Activated CD8-positive, alpha-beta memory T cell treated with anti-CD3 and anti-CD28 coated beads, Interleukin-2, amount 50 U/mL, for 1 hour (primary cell): ENCODE measurements around the gene PARVG.

ENCODE experiments used
- DNase-seq: peaks from one replicate; pipeline ENCODE4 v3.0.0-alpha.2; 2020; ENCODE audit errors: extremely low read depth

PARVG gene

DNA sequence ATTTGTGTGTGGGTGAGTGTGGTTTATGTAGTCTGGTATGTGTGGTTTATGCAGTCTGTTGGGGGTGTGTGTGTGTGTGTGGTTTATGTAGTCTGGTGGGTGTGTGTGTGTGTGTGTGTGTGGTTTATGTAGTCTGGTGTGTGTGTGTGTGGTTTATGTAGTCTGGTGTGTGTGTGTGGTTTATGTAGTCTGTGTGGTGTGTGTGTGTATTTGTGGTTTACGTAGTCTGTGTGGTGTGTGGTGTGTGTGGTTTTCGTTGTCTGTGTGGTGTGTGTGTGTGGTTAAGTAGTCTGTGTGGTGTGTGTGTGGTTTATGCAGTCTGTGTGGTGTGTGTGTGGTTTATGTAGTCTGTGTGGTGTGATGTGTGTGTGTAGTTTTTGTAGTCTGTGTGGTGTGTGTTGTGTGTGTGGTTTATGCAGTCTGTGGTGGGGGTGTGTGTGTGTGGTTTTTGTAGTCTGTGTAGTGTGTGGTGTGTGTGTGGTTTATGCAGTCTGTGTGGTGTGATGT lies 26.2 kb upstream of the PARVG start:
- DNase-seq, result no peak

DNA sequence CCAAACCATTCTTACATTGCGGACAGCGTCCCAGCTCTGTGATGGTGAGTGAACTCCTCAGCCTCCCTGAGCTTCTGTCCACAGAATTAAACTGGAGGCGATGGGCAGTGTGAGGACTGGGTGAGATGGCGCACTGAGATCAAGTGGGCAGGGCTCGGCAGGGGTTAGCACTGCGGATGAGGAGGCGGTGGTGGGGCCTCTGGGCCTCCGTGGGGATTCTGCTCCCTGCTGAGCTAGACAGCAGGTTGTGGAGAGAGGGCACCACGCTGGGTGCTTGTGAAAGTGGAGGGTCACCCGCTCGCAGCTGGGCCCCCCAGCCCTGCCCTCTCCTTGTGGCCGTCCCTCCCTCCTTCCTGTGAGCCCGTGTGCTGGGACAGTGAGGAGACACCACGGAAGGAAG lies 25.6 kb upstream of the PARVG start:
- DNase-seq, result no peak

DNA sequence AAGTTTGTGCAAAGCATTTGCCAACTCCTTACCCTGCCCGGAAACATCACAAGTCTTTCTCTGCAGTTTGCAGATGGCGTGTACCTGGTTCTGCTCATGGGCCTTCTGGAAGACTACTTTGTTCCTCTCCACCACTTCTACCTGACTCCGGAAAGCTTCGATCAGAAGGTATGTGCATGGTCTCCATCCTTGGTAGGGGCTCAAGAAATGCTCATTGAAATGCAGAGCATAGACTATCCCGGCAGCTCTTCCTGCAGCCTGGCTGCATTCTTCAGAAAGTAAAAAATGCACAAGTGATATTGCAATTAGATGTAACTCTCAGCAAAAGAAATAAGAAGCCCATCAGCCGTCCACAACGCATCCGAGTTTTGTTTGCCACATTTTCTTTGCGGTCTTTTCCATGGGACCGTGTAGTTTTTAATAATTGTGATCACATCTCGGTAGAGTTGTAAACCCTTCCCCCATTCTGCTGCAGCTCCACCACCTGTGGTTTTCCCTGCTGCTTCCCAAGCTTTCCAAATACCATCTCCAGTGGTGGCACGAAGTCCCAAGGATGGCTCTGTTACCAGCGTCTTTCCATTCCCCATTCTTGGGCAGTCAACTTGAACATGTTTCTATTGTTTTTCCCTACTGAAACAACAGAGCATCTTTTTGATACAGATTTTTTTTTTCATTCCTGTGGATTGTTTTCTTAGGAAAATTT lies 22.7 kb upstream of the PARVG start:
- DNase-seq, result no peak

DNA sequence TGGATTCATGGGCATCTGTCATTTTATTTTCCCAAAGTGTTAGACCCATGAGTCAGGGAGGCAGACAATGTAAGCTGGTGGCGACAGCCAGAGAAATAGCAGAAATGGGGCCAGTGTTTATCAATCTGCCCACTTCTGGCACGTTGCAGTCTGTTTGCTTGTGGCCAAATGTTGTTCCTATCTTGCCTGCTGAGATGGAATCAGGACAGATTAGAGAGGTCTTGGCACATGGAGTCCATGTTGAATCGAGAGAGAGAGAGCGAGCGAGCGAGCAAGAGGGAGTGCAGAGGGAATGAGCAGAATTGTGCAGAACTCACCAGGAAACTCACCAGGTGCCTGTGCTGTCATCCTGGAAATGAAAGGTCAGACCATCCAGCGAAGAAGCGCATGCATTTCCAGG lies 21.9 kb upstream of the PARVG start:
- DNase-seq, result no peak

DNA sequence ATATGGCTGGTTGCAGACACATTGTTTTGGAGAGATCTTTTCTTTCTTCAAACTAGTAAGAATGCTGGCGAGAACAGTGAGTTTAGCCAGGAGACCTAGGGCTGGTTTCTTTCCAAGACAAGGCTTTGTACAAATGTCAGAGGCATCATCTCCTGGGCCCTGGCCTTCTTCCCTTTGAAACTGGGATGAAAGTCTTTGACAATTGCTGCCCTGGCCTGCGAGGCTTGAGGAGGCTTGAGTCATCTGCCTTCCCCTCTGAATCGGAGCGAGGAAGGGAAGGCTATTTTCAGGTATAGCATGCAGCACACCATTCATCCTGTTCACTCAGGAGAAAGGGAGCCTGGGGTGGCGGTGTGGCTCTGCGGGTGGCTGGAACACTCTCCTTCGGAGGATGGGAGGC lies 21.5 kb upstream of the PARVG start:
- no peak for DNase-seq

DNA sequence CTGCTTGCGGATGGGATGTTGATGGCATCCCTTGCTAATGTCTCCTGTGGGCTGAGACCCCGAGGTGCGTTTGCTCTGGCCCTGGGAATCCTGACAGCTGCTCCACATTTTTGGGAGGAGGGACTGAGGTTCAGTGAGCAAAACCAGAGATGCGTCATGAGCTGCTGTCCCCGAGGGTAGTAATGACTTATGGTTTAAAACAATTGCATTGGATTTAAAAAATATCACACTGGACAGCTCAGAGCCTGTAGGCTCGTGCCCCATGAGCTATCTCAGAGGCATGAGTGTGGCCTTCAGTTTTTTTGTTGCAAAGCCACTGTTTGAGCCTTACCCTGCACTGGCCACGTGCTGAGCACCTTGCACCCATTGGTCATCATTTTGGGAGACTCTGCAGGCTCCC lies 20.9 kb upstream of the PARVG start:
- DNase-seq, result no peak

DNA sequence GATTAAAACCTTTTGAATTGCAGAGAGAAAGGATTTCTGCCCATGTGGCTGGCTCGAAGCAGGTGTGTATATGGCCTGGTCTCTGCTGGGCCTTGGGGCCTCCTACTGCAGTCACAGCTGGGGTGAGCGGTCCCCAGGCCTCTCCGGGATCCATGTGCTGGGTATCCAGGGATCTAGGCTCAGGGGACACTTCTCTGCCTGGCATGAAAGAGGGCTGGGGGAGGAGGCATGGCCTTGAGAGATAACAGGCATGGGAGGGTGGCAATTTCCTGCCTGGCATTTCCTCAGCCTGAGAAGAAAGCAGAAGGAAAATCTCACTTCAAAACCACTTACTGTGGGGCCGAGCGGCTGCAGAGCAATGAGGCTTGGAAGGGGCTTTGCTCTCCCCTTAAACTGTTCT lies 20.3 kb upstream of the PARVG start:
- DNase-seq, result no peak

DNA sequence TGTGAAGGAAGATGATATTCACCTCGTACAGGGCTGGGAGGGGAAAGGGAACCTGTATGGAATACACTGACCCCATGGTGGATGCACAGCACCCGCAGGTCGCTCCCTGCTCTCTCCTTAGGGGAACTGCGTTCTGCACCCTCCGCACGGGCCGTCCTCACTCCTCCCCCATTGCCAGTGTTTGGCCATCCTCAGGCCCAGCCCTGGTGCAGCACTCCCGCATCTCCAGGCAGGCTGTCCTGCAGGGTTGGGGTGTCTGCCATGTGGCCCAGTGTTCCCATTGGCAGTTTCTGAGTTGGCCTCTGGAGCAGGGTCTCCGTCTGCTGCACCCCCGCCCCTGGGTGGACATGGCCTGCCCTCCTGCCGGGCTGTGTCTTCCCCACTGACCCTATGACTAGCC lies 19.1 kb upstream of the PARVG start:
- no peak for DNase-seq

DNA sequence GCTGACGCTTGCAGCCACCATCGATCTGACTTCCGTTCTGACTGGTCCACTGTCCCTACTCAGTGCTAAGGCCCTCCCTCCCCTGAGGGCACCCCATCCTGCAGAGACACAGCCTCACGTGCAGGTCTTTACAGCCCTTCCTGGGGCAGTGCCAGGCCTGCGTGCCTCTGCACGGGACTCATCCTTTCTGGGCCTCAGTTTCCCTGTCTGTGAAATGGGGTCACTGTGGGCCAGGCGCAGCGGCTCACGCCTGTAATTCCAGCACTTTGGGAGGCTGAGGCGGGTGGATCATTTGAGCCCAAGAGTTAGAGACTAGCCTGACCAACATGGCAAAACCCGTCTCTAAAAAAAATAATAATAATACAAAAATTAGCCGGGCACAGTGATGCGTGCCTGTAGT lies 17.8 kb upstream of the PARVG start:
- no peak for DNase-seq

DNA sequence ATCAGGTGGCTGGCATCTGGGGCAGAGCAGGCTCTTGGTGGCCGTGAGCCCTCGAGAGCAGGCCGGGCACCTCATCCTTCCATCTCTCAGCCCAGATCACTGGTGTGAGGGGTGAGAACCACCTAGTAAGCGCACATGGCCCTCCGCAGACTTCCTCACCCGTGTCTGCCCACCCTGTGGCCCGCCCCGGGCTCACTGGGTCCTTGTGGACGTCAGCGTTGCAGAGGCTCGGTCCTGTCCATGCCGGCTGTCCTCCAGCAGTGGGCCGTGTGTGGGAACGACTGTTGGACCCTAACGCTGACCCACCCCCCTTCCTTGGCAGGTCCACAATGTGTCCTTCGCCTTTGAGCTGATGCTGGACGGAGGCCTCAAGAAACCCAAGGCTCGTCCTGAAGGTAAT lies 17.2 kb upstream of the PARVG start:
- no peak for DNase-seq

DNA sequence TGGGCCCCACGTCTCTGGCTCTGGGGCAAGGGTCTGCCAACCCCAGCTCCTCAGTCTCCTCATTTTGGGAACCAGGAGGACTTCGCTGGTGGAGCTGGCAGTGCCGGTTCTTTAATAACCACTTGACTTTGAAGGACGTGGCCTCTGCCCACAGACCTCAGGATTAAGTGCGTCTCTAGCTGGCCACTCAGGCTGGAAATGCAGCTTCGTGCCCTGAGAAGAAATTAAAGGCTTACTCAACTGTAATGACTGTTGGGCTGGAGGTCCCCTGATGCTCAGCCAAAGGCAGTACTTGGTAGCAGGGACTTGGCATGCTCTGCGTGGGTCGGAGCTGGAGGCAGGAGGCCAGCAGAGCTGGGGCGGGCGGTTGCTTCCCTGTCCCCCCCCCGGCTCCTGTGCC lies 16.7 kb upstream of the PARVG start:
- DNase-seq, result no peak

DNA sequence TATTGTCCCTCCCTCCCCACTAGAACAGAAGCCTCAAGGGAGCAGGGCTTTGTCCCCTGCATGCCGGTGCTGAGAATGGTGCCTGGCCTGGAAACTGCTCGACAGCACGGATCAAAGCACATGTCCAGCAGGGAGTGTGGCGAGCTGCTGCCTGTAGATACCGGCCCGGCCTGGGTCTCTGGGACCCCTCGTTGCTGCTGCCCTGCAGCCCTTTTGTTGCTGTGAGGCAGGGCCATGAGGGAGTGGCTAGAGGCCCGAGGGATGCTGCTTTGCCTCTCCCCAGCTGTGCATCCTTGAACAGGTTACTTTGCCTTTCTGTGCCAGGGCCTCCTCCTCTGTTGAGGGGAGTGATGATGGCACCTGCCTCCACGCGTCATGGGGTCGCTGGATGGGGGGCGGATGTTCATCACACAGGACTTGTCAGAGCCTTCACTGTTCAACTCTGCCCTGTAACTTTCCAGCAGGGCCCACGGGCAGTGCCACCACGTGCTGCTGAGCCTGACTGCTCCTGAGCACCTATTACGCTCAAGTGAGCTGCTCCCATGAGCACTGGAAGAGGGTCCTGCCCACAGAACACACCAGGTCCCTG lies 15.3 kb upstream of the PARVG start:
- no peak for DNase-seq

DNA sequence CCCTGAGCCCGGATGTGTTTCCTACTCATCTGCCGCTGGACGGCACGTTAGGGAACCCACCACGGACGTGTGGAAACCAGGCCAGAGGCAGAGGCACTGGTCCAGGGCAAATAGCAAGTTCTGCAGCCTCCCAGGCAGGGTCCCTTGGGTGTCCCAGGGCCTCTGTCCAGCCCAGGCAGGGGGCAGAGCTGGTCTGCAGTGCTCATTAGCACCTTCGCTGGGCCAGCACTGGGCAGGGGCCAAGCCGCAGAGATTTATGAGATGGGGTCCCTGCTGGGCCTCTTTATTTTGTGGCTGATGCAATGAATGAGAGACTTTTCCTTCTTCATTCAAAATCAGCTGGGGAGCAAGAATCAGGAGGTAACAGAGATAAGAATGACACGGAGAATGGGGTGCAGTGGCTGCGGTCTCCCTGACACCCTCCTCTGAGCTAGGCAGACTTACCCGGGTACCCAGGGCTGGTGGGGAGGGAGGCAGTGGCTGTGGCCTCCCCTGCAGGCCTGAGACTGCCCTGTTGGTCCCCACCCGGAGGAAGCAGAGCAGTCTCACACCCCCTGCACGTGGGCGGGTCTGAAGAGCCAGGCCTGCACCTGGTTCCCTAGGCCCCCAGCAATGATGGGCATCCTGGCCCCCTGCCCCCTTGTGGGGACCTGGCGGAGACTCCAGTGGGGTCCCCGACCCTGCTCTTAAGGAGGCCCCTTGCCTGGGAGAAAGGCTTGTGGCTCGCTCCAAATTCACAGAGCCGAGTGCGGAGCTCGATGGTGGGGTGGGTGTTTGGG lies 14.0 kb upstream of the PARVG start:
- DNase-seq, result no peak

DNA sequence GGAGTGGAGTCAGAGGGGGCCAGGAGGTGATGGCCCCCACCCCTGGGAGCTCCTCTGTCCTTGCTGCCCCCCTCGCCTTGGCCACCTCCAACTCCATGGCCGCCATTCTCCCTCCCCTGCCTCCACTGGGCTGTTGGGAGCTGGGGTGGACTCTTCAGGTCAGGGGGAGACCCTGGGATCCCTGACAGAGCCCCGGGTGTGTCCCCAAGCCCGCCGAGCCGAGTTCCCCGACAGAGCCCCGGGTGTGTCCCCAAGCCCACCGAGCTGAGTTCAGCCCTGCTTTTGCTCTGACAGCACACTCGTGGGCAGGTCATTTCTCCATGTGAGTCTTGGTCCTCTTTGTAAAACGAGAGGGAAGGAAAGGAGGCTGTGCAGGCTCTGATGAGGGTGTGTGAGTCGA lies 13.2 kb upstream of the PARVG start:
- DNase-seq, result no peak

DNA sequence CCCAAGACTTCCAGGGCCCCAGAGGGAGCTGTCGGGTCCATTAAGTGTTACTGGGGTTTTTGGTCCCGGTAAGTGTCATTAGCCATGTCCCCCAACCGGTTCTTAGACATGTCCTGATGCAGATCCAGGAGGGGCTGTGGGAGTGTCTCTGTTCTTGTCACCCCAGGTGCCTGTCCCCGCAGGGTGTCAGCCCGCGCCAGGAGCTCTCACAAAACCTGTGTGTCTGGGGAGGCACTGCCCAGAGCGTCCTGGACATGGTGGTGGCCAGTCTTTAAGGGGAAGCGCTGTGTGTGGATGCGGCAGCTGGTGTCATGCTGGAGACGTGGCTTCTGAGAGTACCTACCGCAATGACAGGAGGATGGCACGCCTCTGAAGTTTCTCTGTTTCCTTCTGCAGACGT lies 12.5 kb upstream of the PARVG start:
- no peak for DNase-seq

DNA sequence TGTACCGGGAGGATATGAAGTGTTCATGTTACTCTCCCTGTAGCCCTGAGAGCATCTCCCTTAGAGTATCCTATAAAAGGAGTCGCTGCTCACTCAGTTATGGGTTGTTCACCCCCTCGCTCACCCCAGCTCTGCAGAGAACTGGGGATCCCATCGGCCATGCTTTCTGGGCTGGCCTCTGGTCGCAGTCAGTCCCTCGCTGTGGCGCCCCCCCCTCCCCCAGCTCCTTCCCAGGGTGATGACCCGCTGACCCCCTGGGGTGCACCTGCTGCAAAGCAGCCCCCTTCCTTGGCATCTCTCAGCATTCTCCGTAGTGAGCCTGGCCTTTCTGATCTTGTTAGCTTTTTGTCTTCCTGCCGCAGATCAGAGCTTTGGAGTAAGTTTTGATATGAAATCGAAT lies 10.3 kb upstream of the PARVG start:
- DNase-seq, result no peak

DNA sequence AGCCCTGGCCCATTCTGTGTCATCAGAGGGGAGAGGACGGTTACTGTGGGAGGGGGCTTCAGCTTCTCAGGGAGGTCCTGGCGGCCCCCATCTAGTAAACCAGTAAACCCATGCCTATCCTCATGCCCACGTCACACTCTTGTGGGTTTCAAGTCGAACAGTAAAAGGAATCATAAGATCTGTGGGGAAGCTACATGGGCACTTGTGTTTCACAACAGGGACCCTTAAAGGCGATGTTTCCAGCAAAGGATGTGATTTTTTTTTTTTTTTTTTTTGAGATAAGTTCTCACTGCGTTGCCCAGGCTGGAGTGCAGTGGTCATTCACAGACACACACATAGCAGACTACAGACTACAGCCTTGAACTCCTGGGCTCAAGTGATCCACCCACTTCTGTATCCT lies 9.2 kb upstream of the PARVG start:
- DNase-seq, result no peak

DNA sequence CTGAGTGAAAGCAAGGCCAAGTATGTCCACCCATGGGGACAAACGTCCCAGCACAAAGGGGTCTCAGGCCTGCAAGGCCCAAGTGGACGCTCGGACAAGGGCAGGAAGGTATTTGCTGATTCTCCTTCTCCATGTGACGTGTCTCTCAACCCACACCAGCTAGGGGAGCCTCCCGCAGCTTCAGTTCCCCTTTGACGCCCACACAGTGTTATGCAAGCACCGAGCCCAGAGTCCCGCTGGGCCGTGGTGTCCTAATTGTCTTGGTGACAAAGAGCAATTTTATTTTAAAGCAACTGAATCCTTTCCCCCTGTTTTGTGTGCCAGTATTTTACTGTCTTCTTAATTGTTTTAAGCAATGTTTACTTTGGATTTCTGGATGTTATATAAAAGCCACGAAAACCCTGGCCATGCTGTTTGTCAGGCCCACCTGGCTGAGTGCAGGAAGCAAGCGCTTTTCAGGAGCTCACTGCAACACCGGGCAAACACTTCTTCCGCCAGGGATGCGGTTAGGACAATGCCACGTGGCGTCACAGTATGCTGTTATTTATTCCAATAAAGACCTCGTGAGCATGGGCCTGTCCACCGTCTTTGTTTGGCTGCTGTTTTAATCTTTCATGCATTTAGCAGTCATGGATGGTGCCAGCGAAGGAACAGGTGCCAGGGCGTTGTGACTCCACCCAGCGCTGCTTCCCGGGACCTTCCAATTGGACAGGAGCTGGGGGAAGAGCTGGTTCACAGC lies 8.2 kb upstream of the PARVG start:
- DNase-seq, result no peak

DNA sequence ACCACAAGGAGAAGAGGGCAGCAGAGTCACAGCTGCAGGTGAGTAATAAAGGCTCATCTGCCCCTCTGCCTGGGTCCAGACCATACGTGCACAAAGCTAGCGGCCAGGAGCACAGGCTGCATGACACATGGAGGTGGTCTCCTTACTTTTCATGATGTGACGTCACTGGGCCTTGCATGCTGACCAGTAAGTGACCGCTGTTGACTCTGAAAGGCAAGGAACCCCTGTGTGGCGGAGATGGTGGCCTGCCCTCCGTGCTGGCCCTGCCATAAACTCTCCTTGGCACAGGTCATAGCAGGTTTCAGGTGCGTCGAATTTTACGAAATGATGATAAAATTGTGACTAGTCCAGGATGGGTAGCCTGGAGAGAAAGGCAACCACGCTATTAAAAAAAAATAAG lies 7.6 kb upstream of the PARVG start:
- no peak for DNase-seq

DNA sequence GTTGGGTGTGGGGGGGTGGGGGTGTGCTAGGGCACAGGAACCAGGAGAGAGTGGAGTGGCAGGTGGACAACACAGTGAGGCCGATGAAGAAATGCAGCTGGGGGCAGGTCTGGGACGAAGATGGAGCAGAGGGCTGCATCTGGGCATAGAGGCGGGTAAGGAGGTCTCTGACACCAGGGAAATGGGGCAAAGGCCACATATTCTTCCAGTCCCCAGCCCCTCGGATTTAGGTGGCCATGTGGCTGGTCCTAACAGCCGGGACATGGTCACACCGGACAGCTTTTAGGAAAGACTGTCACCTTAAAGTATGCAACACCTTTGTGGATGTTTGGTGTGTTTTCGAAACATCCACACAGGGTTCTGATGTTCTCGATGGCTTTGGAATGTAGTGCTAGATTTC lies 5.0 kb upstream of the PARVG start:
- DNase-seq, result no peak

DNA sequence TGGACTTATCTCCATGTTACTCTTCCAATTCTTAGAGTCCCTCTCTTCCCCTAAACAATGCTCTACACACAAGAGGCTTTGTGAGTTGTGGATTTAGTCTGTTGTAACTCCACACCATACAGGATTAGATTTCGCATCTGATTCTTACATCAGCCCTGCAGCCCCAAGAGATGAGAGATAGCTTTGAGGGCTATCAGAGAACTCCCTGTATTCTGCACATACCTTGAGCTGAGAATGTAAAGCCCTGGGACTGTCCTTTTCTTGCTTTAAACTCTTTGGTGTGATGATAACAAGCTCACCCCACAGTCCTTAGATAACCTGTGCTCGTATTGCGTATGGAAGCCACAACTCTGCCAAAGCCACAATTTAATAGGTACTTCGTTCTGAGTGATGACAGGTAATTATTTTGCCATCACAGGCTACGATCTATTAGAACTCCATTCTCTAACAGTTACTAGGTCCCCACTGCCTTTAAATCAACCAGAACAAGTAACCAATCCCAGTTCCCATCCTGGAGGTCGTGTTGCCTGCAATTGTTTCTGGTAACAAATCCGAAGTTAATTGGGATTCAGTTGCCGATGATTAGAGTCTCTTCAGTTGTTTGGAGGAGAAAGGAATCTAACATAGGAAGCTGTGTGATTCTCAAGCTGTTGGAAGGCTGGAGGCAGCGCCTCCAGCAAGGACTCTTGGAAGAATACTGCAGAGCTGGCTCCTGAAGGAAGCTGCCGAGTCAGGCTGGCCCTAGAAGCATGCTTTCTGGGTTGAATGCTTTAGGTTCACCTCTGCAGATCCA lies 1.3 kb upstream of the PARVG start:
- DNase-seq, result no peak
